Activated CD8-positive, alpha-beta memory T cell treated with anti-CD3 and anti-CD28 coated beads, Interleukin-2, amount 10 ng/mL, durations not matched to agents 7 days and 5 days (primary cell): ENCODE measurements around the gene PHLDB1. TPM values are rescaled to one million over a fixed set of nuclear protein-coding genes. Genes with fewer than 3 reads are reported as not detected.

Source experiments
- ATAC-seq: fragments of 150-1000 bp; cut with Tn5 transposase; one replicate; pipeline ENCODE4 v1.10.0; 2021; ENCODE audit warnings: moderate library complexity
- CTCF ChIA-PET: fragments of 350-600 bp; sonication (Branson Sonifier 250); formaldehyde crosslinking; loops from one replicate; lab custom pipeline; 2021; ENCODE audit warnings: antibody characterized with exemption; lab: Charles Lee
- DNase-seq: peaks from one replicate; pipeline ENCODE4 v3.0.0-alpha.2; 2020
- H3K27ac Mint-ChIP-seq: one replicate; pipeline ENCODE4 v1.8.0; 2021; ENCODE audit warnings: mild to moderate bottlenecking, mixed read lengths
- H3K27me3 Mint-ChIP-seq: one replicate; pipeline ENCODE4 v1.8.0; 2021; ENCODE audit warnings: mixed read lengths
- H3K36me3 Mint-ChIP-seq: one replicate; pipeline ENCODE4 v1.8.0; 2021; ENCODE audit warnings: mild to moderate bottlenecking, mixed read lengths
- H3K4me1 Mint-ChIP-seq: one replicate; pipeline ENCODE4 v1.8.0; 2021; ENCODE audit warnings: mixed read lengths
- H3K4me3 Mint-ChIP-seq: one replicate; pipeline ENCODE4 v1.8.0; 2021; ENCODE audit warnings: mild to moderate bottlenecking, moderate library complexity, mixed read lengths
- H3K9me3 Mint-ChIP-seq: one replicate; pipeline ENCODE4 v1.8.0; 2022; ENCODE audit warnings: low read depth, mixed read lengths
- total RNA-seq, 2 experiments: library from RNA; stranded (reverse); gene quantifications; one replicate each; pipeline ENCODE4 v1.2.3, GENCODE V29; 2021

The PHLDB1 gene
- total RNA-seq, 2 experiments from 2014 or later: 0.91 to 1.3 TPM

- Mint-ChIP-seq H3K27ac (no peak overlapping the region), H3K4me3 (no peak overlapping the region), H3K9me3 (no peaks in the 10 kb centered on the region), H3K27me3 (no peaks in the 10 kb centered on the region), H3K4me1 (no peaks in the 10 kb centered on the region), H3K36me3 (no peaks in the 10 kb centered on the region)
- ATAC-seq (no peak), DNase-seq (no peak)
- CTCF ChIA-PET: interaction anchor here (1.0 kb wide), 1 partner anchor 35 kb away, joined by 3 read pairs; no protein-coding TSS in a partner anchor
Observed at GRCh38 chr11:118629761-118630661, 22.6 kb downstream of the PHLDB1 start.

DNA sequence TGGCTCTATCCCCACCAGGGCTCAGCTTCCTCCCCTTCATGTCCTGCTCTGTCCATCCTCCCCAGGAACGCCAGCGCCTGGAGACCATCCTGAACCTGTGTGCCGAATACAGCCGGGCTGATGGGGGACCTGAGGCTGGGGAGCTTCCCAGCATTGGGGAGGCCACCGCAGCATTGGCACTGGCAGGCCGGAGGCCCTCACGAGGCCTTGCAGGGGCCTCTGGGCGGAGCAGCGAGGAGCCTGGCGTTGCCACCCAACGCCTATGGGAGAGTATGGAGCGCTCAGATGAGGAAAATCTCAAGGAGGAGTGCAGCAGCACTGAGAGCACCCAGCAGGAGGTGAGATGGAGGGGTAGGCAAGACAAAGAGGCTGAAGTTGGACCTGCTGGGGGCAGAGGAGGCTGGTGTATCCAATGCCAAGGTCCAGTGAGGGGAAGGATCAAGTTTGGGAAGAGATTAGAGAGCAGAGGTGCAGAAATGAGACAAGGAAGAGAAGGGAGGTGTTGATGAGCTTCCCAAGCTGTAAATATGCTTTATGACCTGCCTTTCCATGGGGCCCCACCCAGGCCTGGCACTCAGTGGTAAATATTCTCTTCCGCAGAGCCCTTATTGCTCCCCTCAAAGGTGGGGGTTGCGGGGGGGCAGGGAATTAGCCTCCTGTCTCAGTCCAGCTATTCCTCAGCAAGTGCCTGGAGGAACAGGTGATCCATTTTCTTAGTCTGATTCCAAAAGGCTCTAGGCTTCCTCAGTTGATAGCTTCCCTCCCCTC lies 23.9 kb downstream of the PHLDB1 start:
- Mint-ChIP-seq H3K4me3 (no peak overlapping the region), H3K36me3 (no peaks in the 10 kb centered on the region), H3K27me3 (peaks cover 3% of the 10 kb centered on the region), H3K9me3 (no peaks in the 10 kb centered on the region), H3K4me1 (no peaks in the 10 kb centered on the region), H3K27ac (no peak overlapping the region)
- CTCF ChIA-PET: interaction anchor here (1.0 to 1.3 kb wide), 2 partner anchors 31 to 58 kb away, joined by 3 to 4 read pairs; no protein-coding TSS in a partner anchor
- ATAC-seq (no peak), DNase-seq (no peak)

GRCh38 chr11:118632577-118633318 lies 25.3 kb downstream of the PHLDB1 start:
- ATAC-seq (no peak), DNase-seq (no peak)
- Mint-ChIP-seq H3K27ac (no peak overlapping the region), H3K36me3 (no peaks in the 10 kb centered on the region), H3K9me3 (no peaks in the 10 kb centered on the region), H3K4me1 (no peaks in the 10 kb centered on the region), H3K27me3 (peaks cover 3% of the 10 kb centered on the region), H3K4me3 (no peak overlapping the region)
- CTCF ChIA-PET: interaction anchor here (1.0 to 1.3 kb wide), 4 partner anchors 11 to 57 kb away, joined by 3 to 4 read pairs (median 4); no protein-coding TSS in a partner anchor

GRCh38 chr11:118633319-118633690 lies 25.9 kb downstream of the PHLDB1 start:
- H3K27me3 Mint-ChIP-seq: peaks cover 3% of the 10 kb centered on the region
- H3K4me1 Mint-ChIP-seq: no peaks in the 10 kb centered on the region
- H3K27ac Mint-ChIP-seq: no peak overlapping the region
- no peaks in the 10 kb centered on the region for H3K36me3 Mint-ChIP-seq
- ATAC-seq (no peak), DNase-seq (no peak)
- no peak overlapping the region for H3K4me3 Mint-ChIP-seq
- CTCF ChIA-PET: interaction anchor here (1.2 to 3.1 kb wide), 2 partner anchors 26 to 27 kb away, joined by 3 to 12 read pairs; no protein-coding TSS in a partner anchor
- H3K9me3 Mint-ChIP-seq: no peaks in the 10 kb centered on the region

- no peak for DNase-seq
- Mint-ChIP-seq H3K27ac (no peak overlapping the region), H3K27me3 (peaks cover 3% of the 10 kb centered on the region), H3K9me3 (no peaks in the 10 kb centered on the region), H3K4me1 (no peaks in the 10 kb centered on the region), H3K4me3 (no peak overlapping the region), H3K36me3 (no peaks in the 10 kb centered on the region)
- CTCF ChIA-PET: interaction anchor here (3.1 kb wide), 1 partner anchor 26 kb away, joined by 12 read pairs; no protein-coding TSS in a partner anchor
- ATAC-seq: no peak
Observed at GRCh38 chr11:118633979-118634378, 26.6 kb downstream of the PHLDB1 start.

DNA sequence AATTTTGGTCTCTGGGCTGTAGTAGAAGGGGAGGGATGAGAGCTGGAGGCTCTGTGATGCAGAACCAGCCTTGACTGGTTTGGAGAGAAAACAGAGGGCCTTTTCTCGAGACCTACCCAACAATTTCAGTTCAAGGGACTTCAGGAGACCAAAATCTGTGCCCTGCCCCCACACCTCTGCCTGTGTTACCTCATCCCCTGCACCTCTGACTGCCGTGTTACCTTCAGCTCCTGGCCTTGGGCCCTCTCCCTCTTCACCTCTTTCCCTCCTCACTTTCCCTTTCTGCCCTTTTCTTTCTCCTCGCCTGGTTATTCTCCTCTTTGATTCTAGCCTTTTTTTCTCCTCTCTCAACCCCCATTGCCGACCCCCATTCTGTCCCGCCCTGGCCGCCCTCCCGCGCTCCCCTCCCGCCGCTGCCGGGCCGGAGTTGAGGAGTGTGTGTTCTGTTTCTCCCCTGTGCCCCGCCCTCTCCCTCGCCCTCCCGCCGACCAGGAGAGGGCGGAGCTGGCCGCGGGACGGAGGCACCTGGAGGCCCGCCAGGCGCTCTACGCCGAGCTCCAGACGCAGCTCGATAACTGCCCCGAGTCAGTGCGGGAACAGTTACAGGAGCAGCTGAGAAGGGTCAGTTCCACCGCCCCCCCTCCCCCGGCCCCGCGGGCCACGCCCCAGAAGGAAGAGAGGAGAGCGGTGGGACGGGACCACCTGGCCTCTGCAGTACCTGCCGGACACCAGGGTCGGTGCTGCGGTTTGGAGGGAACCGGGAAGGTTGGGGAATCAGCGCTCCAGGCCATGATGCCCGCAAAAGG lies 27.2 kb downstream of the PHLDB1 start:
- CTCF ChIA-PET: interaction anchor here (1.4 to 3.1 kb wide), 2 partner anchors 20 to 26 kb away, joined by 3 to 12 read pairs; no protein-coding TSS in a partner anchor
- no peak for DNase-seq
- no peak overlapping the region for H3K27ac Mint-ChIP-seq

DNA sequence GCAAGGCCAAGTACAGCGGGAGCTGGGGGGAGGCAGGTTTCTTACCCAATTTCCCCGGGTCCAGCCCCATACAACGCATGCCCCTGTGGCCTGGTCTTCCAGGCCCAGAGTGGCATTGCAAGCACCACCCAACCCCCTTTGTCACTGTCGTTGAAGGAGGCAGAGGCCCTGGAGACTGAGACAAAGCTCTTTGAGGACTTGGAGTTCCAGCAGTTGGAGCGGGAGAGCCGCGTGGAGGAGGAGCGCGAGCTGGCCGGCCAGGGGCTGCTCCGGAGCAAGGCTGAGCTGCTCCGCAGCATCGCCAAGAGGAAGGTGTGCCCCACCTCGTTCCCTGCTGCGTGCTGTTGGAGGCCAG lies 27.8 kb downstream of the PHLDB1 start:
- Mint-ChIP-seq H3K9me3 (no peaks in the 10 kb centered on the region), H3K4me3 (no peak overlapping the region), H3K36me3 (no peaks in the 10 kb centered on the region), H3K27ac (no peak overlapping the region), H3K4me1 (no peaks in the 10 kb centered on the region), H3K27me3 (peaks cover 3% of the 10 kb centered on the region)
- CTCF ChIA-PET: interaction anchor here (1.1 to 3.1 kb wide), 4 partner anchors 19 to 25 kb away, joined by 3 to 12 read pairs (median 6); no protein-coding TSS in a partner anchor
- DNase-seq (no peak), ATAC-seq (no peak)

More for the DNA sequence above, 27.2 kb downstream of the PHLDB1 start:
- Mint-ChIP-seq H3K9me3 (no peaks in the 10 kb centered on the region), H3K4me3 (no peak overlapping the region), H3K4me1 (no peaks in the 10 kb centered on the region), H3K36me3 (no peaks in the 10 kb centered on the region), H3K27me3 (peaks cover 3% of the 10 kb centered on the region)
- ATAC-seq: peak; percentile 72

- Mint-ChIP-seq H3K27me3 (peaks cover 3% of the 10 kb centered on the region), H3K9me3 (no peaks in the 10 kb centered on the region), H3K4me3 (no peak overlapping the region), H3K27ac (no peak overlapping the region), H3K4me1 (no peaks in the 10 kb centered on the region), H3K36me3 (no peaks in the 10 kb centered on the region)
- ATAC-seq (no peak), DNase-seq (no peak)
- CTCF ChIA-PET: interaction anchor here (1.1 to 3.1 kb wide), 4 partner anchors 19 to 25 kb away, joined by 3 to 12 read pairs (median 6); no protein-coding TSS in a partner anchor
Observed at GRCh38 chr11:118635642-118636041, 28.2 kb downstream of the PHLDB1 start.

DNA sequence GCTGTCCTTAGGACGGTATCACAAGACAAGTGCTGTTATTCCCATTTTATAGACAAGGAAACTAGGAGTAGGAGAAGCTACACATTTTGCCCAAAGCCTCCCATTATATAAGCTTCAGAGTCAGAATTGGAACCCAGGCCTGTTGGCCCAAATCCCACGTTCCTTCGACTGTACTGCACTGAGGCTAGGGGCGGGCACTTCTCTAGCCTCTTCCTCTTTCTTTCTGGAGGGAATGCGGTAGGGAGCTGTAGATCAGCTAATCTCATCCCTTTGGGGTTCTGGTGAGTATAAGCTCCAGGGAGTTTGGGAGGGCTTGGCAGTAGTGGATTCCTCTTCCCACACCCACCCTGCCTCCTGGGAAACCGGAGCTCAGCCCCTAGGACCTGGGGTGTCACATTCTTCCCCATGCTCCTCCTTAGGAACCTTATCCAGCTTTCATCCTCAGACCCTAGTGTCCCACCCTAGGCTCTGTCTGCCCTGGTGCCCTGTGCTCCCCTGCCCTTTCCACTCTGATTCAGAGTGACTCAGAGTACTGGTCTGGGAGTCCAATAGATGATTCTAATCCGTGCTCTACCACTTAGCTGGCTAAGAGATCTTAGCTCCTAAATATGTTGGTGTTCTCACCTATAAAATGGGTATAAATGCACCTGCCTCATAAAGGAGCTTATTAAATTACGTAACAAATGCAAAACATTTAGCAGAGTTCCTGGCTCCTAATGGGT lies 29.3 kb downstream of the PHLDB1 start:
- ATAC-seq: no peak
- no peak overlapping the region for H3K4me3 Mint-ChIP-seq
- peaks cover 3% of the 10 kb centered on the region for H3K27me3 Mint-ChIP-seq
- CTCF ChIA-PET: interaction anchor here (1.7 to 3.1 kb wide), 2 partner anchors 24 to 25 kb away, joined by 10 to 12 read pairs; no protein-coding TSS in a partner anchor
- no peak for DNase-seq
- no peaks in the 10 kb centered on the region for H3K36me3 Mint-ChIP-seq
- no peak overlapping the region for H3K27ac Mint-ChIP-seq
- no peaks in the 10 kb centered on the region for H3K4me1 Mint-ChIP-seq
- H3K9me3 Mint-ChIP-seq: no peaks in the 10 kb centered on the region

DNA sequence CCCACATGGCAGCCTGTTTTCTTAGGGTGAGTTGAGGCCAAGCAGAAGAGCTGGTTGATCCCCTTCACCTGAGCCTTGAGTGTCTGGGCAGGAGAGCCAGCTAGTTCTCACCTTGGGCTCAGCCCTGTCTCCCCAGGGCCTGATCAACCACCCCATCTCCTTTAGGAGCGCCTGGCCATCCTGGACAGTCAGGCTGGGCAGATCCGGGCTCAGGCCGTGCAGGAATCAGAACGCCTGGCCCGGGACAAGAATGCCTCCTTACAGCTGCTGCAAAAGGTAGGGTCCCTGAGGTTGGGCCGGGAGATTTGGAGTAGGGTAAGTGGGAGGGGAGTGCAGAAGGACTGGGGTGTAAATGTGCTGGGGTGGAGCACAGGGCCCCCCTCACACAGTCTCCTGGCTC lies 31.3 kb downstream of the PHLDB1 start:
- H3K9me3 Mint-ChIP-seq: no peaks in the 10 kb centered on the region
- no peaks in the 10 kb centered on the region for H3K36me3 Mint-ChIP-seq
- H3K4me3 Mint-ChIP-seq: no peak overlapping the region
- peaks cover 3% of the 10 kb centered on the region for H3K27me3 Mint-ChIP-seq
- H3K27ac Mint-ChIP-seq: no peak overlapping the region
- H3K4me1 Mint-ChIP-seq: no peaks in the 10 kb centered on the region
- ATAC-seq (no peak), DNase-seq (no peak)
- CTCF ChIA-PET: interaction anchor here (0.7 kb wide), 1 partner anchor 21 kb away, joined by 3 read pairs; no protein-coding TSS in a partner anchor

GRCh38 chr11:118639899-118640298 lies 32.5 kb downstream of the PHLDB1 start:
- Mint-ChIP-seq H3K27me3 (peaks cover 3% of the 10 kb centered on the region), H3K27ac (no peak overlapping the region), H3K36me3 (no peaks in the 10 kb centered on the region), H3K9me3 (no peaks in the 10 kb centered on the region), H3K4me3 (no peak overlapping the region), H3K4me1 (no peaks in the 10 kb centered on the region)
- no peak for ATAC-seq
- DNase-seq: no peak
- CTCF ChIA-PET: interaction anchor here (1.1 kb wide), 1 partner anchor 19 kb away, joined by 3 read pairs; no protein-coding TSS in a partner anchor
